NCI-H128 (cell line): ENCODE measurements around the gene SCGB1C1.

ENCODE experiments used
- DNase-seq: peaks from one replicate; lab custom pipeline; 2025; ENCODE audit not compliant: unreplicated experiment; lab: John Stamatoyannopoulos, UW

The SCGB1C1 gene

GRCh38 chr11:241634-242033 lies 48.8 kb downstream of the SCGB1C1 start:
- no peak for DNase-seq
